Suppressor macrophage treated with lipopolysaccharide for 4 hours (primary cell): ENCODE measurements around the gene GSTP1.
A peak's percentile ranks its signal among the peaks of the same experiment; 100 is the strongest.
"Not testable (repeated sequence)": the region's sequence is repeated elsewhere in the genome, so short reads cannot be mapped to it uniquely, and the experiment has no call there.

Source experiments
- DNase-seq: peaks from one replicate; pipeline ENCODE4 v3.0.0-alpha.2; 2020

GSTP1 gene

DNA sequence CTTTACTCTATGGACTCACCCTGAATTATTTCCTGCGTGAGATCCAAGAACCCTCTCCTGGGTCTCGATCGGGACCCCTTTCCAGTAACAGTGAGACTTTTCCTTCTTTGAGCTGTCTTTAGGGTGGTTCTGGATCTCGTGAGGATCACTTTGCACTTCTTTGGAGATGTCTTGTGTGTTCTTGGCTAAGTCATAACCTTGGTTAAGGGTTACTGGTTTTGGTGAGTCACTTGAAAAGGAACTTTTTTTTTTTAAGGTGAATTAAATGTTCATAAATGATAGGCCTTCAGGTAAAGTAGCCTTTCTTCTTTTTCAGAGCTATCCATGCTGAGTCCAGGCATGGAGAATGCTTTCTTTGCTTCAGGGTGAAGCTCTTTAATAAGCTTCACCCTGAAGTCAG lies 19.4 kb upstream of the GSTP1 start:
- no peak for DNase-seq

DNA sequence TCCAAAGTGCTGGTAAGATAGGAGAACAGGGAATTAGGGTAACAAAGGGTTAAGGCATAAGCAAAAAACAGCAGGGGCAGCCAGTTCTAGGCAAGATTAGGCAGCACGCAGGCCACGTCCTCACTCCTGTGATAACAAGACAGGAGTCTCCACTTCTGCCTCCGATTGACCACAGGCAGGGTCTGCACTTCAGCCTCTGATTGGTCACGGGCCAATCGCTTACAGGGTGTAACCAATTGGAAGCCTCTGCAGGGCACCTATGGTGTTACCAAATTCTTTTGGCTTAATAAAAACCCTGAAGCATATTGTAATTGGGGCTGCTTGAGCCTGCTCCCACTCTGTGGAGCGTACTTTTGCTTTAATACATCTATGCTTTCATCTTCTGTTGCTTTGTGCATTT lies 12.2 kb upstream of the GSTP1 start:
- DNase-seq = no peak

DNA sequence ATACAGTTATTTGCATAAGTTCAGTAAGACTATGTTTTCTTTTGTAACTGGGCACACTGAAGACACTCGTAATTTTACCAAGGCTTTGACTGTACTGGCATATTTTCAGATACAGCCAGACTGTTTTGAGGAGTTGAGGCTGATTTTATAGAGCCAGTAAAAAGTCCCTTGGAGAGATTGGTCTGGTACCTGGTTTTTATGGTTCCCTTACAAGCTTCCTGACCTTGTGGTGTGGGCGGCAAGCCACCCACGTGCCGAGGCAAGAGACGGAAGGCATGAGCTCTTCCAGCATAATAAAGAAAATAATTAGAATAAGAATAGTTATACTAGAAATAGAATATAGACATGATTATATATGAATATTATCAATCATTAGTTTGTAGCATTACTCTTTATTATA lies 11.3 kb upstream of the GSTP1 start:
- no peak for DNase-seq

DNA sequence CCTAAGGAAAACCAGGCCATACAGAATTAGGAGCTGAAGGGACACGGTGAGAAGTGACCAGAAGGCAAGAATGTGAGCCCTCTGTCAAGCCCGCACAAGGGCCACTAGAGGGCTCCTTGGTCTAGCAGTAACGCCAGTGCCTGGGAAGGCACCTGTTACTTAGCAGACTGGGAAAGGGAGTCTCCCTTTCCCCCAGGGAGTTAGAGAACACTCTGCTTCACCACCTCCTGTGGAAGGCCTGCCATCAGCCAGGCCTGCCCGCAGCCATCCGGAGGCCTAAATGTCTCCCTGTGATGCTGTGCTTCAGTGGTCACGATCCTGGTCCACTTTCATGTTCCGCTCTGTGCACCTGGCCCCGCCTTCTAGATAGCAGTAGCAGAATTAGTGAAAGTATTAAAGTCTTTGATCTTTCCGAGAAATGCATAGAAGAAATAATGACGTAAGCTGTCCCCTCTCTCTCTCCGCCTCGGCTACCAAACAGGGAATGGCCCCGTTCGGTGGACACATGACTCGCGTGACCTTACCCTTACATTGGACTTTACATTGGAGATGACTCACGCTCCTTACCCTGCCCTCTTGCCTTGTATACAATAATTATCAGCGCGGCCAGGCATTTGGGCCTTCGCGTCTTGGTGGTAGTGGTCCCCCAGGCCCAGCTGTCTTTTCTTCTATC lies 10.7 kb upstream of the GSTP1 start:
- peak; percentile 71 for DNase-seq

DNA sequence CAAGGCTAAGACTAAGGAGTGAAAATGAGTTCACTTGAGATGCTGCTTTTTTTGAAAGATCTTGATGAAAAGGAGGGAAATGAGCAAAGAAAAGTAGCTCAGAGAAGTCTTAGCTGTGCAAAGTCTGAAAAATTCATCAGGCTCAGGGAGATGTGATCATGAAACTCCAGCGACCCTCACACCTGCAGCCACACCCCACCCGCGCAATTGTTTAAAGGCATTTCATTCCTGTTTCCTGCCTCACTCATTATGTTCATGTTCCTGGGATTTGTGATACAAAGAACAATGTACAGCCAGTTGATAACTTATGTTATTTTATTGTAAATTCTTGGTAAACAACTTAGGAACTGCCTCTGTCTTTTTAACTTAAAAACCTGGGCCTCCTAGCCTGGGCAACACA lies 8.7 kb upstream of the GSTP1 start:
- no peak for DNase-seq

DNA sequence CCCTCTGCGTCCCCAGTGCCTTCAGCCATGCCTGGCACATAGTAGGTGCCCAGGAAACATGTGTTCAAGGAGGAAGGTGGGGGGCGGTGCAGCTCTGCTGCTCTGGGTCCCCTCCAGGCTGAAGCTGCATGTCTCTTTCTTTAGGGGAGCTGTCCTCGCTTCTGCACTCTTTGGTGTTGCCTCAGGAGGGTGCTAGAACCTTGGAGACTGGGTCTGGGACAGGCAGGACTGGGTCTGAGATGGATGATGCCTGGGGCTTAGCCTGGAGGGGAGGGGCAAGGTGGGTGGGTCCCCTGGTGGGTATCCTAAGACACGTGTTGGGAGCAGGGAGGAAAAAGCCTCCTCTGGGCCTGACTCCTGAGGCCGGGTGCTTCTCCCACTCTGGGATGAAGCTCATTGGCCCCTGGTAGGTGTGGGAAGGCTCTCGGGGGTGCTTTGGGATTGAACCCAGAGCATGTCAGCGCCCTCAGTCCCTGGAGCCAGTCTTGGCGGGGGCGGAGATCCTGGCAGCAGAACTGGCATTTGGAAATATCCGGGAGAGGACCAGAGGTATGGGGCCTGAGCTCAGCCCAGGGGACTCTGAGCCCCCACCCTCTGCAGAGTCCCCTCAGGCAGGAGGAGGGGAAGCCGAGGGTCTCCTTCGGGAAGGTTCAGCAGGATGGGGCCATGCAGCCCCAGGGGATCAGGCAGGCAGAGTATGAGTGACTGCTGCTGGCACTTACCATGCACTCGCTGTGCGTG lies 6.7 kb upstream of the GSTP1 start:
- DNase-seq = no peak

DNA sequence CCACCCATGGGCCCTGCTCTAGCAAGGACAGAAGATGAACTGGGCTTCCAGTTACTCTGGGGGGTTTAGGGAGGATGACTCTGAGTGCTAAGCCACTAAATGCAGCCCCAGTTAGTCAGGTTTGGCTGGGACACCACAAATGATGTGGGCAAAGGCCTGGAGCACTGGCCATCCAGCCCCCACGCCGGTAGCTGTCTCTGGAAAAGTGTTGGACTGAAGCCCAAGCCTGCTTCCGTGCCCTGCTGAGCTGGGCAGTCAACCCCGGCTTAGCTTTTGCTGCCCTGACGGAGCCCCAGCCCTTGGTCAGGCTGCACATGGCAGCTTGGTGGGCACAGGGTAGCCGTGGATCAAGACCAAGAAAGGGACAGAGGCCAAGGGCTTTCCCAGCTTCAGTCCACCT lies 5.7 kb upstream of the GSTP1 start:
- DNase-seq = no peak

DNA sequence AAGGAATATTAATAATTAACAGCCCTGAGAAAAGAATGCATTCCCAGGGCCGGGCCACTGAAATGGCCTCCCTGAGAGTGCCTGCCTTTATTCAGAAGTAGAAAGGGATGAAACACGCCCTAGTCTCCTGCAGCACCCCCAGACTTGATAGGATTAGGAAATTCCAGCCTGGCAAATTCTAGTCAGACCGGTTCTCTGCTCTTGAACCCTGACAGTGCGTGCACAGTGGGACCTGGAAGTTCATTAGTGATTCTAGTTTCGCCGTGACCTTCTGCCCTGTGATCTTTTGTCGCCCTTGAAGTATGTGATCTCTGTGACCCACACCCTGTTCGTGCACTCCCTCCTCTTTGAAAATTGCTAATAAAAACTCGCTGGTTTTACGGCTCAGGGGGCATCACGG lies 2.1 kb upstream of the GSTP1 start:
- DNase-seq = no peak

DNA sequence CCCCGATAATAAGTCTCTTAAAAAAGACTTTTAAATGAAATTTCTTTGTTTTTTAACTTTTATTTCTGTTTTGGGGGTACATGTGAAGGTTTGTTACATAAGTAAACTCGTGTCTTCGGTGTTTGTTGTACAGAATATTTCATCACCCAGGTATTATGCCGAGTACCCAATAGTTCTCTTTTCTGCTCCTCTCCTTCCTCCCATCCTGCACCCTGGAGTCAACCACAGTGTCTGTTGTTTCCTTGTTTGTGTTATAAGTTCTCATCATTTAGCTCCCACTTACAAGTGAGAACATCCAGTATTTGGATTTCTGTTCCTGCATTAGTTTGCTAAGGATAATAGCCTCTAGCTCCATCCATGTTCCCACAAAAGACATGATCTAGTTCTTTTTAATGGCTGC lies 1.6 kb upstream of the GSTP1 start:
- no peak for DNase-seq

DNA sequence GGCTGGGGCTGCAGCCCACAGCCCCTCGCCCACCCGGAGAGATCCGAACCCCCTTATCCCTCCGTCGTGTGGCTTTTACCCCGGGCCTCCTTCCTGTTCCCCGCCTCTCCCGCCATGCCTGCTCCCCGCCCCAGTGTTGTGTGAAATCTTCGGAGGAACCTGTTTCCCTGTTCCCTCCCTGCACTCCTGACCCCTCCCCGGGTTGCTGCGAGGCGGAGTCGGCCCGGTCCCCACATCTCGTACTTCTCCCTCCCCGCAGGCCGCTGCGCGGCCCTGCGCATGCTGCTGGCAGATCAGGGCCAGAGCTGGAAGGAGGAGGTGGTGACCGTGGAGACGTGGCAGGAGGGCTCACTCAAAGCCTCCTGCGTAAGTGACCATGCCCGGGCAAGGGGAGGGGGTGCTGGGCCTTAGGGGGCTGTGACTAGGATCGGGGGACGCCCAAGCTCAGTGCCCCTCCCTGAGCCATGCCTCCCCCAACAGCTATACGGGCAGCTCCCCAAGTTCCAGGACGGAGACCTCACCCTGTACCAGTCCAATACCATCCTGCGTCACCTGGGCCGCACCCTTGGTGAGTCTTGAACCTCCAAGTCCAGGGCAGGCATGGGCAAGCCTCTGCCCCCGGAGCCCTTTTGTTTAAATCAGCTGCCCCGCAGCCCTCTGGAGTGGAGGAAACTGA lies 731 bp downstream of the GSTP1 start:
- peak; percentile 53 for DNase-seq

DNA sequence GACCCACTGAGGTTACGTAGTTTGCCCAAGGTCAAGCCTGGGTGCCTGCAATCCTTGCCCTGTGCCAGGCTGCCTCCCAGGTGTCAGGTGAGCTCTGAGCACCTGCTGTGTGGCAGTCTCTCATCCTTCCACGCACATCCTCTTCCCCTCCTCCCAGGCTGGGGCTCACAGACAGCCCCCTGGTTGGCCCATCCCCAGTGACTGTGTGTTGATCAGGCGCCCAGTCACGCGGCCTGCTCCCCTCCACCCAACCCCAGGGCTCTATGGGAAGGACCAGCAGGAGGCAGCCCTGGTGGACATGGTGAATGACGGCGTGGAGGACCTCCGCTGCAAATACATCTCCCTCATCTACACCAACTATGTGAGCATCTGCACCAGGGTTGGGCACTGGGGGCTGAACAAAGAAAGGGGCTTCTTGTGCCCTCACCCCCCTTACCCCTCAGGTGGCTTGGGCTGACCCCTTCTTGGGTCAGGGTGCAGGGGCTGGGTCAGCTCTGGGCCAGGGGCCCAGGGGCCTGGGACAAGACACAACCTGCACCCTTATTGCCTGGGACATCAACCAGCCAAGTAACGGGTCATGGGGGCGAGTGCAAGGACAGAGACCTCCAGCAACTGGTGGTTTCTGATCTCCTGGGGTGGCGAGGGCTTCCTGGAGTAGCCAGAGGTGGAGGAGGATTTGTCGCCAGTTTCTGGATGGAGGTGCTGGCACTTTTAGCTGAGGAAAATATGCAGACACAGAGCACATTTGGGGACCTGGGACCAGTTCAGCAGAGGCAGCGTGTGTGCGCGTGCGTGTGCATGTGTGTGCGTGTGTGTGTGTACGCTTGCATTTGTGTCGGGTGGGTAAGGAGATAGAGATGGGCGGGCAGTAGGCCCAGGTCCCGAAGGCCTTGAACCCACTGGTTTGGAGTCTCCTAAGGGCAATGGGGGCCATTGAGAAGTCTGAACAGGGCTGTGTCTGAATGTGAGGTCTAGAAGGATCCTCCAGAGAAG lies 1.6 kb downstream of the GSTP1 start:
- no peak for DNase-seq

DNA sequence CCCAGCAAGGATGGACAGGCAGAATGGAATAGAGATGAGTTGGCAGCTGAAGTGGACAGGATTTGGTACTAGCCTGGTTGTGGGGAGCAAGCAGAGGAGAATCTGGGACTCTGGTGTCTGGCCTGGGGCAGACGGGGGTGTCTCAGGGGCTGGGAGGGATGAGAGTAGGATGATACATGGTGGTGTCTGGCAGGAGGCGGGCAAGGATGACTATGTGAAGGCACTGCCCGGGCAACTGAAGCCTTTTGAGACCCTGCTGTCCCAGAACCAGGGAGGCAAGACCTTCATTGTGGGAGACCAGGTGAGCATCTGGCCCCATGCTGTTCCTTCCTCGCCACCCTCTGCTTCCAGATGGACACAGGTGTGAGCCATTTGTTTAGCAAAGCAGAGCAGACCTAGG lies 2.3 kb downstream of the GSTP1 start:
- DNase-seq = no peak

DNA sequence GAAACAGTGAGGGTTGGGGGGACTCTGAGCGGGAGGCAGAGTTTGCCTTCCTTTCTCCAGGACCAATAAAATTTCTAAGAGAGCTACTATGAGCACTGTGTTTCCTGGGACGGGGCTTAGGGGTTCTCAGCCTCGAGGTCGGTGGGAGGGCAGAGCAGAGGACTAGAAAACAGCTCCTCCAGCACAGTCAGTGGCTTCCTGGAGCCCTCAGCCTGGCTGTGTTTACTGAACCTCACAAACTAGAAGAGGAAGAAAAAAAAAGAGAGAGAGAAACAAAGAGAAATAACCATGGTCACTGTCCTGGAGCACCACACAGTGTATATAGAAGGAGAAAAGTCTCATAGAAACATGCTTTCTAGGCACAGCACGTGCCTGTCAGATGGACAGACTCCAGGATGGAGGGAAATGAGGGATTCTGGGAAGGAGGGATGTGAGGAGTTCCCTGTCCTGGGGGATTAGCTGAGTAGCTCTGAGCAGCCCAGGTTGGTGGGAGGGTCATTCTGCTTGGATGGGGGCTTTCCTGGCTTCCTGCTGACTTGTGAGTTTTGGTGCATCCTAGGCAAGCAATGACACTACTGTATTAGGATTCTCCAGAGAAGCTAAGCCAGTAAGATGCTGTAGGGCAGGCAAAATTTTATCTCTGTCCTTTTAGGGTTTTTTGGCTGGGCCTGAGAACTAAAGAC lies 3.1 kb downstream of the GSTP1 start:
- DNase-seq = no peak

DNA sequence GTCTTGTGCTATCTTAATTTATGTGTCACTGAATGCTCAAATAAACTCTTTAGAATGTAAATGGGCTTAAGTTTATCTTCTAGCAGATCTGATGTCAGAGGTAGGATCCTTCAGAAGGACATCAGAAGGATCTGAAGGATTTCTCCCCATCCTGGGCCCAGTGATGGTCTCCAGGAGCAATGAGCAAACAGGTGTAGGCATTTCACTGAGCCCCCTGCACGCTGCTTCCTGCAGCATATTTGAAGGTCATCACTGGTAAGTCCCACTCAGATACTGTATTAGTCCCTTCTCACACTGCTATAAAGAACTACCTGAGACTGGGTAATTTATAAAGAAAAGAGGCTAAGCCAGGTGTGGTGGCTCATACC lies 4.5 kb downstream of the GSTP1 start:
- DNase-seq = no peak

DNA sequence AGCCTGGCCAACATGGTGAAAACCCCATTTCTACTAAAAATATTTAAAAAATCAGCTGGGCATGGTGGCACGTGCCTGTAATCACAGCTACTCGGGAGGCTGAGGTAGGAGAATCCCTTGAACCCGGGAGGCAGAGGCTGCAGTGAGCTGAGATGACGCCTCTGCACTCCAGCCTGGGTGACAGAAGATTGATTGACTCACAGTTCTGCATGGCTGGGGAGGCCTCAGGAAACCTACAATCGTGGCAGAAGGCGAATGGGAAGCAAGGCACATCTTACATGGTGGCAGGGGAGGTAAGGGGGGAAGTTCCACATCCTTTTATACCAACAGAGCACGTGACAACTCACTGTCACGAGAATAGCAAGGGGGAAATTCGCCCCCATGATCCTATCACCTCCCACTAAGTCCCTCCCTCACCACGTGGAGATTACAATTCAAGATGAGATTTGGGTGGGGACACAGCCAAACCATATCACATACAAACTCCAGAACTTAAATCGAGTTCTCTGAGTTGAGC lies 5.3 kb downstream of the GSTP1 start:
- DNase-seq = not testable (repeated sequence)

DNA sequence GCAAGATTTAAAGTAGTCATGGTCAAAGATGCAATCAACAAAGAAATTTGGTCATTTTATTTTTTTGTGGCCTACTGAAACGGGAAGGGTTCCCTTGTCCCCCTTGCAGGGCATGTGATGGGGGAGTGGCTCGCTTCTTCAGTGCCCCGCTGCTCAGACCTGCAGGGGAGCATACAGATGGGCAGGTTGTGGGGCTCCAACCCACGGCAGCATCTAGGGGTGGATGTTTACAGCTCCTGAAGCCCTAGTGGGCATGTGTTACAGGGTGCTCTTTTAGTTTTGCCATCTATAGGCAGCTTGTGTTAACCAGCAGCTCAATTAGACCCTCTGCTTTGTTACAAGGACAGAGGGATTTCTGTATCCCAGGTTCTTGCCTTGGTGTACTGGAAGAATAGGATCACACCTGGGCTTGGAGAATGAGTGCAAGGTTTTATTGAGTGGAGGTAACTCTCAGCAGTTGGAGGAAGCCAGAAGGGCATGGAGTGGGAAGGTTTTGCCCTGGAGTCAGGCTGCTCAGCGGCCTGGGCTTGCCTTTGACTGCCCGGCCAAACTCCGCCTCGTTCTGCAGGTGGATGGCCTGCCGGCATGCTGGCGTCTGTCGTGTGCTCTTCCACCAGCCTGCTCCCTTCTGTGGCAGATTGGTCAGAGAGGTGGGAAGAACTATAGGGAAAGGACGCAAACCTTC lies 9.4 kb downstream of the GSTP1 start:
- DNase-seq = no peak

DNA sequence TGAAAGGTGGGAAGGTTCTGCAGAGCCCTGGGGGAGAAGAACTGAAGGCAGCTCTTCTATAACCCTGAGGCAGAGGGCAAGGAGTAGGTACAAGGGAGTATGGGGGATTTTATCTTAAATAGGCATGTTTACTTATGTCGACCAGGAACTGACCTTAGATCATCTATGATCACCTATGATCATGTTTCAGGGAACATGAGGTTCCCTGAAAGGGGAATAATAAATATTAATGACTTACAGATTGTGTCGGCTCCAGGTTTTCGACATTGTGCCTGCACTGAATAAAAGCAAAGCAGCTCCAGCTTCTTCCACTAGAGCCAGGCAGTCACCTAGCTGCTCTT lies 9.9 kb downstream of the GSTP1 start:
- no peak for DNase-seq

DNA sequence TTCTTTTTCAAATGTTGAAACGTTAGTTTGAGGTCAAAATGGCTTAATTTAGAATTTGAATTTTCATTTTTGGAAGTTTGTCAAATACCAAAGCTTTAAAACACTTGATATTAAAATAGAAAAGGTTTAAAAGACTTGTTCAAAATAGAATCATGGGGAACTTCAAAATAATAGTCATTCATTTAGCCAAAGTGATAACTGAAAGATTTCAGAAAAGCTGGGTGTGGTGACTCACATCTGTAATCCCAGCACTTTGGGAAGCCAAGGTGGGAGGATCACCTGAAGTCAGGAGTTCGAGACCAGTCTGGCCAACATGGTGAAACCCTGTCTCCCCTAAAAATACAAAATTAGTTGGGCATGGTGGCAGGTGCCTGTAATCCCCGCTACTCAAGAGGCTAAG lies 10.9 kb downstream of the GSTP1 start:
- no peak for DNase-seq

DNA sequence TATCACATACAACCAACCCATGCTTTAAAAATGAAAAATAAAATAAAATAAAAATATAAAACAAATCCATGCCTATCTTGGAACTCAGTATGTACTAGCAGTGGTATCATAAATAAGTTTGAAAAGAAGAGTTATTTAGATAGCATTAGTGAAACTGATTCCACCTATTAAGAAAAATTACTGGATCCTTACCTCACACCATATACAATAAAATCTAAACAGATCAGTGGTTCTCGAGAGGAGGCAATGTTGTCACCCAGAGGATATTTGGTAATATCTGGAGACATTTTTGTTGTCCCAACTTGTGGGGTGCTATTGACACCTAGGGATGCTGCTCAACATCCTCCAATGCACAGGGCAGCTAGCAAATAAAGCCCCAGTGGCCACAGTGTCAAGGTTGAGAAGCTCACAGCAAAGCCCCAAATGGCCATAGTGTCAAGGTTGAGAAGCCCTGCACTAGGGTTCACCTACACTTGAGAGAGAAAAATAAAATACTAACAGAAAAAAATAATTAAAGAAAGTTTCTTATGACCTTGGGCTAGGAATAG lies 13.2 kb downstream of the GSTP1 start:
- no peak for DNase-seq

DNA sequence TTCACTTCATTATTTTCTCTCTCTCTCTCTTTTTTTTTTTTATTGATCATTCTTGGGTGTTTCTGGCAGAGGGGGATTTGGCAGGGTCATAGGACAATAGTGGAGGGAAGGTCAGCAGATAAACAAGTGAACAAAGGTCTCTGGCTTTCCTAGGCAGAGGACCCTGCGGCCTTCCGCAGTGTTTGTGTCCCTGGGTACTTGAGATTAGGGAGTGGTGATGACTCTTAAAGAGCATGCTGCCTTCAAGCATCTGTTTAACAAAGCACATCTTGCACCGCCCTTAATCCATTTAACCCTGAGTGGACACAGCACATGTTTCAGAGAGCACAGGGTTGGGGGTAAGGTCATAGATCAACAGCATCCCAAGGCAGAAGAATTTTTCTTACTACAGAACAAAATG lies 13.8 kb downstream of the GSTP1 start:
- not testable (repeated sequence) for DNase-seq

DNA sequence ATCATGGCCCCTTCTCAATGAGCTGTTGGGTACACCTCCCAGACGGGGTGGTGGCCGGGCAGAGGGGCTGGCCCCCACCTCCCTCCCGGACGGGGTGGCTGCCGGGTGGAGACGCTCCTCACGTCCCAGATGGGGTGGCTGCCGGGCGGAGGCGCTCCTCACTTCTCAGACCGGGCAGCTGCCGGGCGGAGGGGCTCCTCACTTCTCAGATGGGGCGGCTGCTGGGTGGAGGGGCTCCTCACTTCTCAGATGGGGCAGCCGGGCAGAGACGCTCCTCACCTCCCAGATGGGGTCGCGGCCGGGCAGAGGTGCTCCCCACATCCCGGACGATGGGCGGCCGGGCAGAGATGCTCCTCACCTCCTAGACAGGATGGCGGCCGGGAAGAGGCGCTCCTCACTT lies 14.4 kb downstream of the GSTP1 start:
- not testable (repeated sequence) for DNase-seq
